Suprapubic skin (tissue), 4 donors: Measurements from ENCODE around the gene PRRX1.

Experiments
- EP300 ChIP-seq: sonication (generic); formaldehyde crosslinking; IDR thresholded peaks from one replicate; pipeline ENCODE4 v1.6.1; 2017; ENCODE audit warnings: antibody characterized with exemption
- POLR2A ChIP-seq, 2 donors: fragments of 450-650 bp; IDR thresholded peaks; one replicate each; pipeline ENCODE4 v1.6.1; 2017; ENCODE audit warnings: antibody characterized with exemption in 2 of 2, mild to moderate bottlenecking in 2 of 2, moderate library complexity in 2 of 2
- POLR2AphosphoS5 ChIP-seq, 3 donors: sonication (generic); formaldehyde crosslinking; IDR thresholded peaks; one replicate each; pipeline ENCODE4 v1.6.1; 2017; ENCODE audit warnings: antibody characterized with exemption in 3 of 3
- TF ChIP-seq, protein P1 (sequence below), 2 donors: fragments of 200-600 bp in 1 of 2; fragments of 450-650 bp in 1 of 2; sonication (generic) in 1 of 2; IDR thresholded peaks; one replicate each; pipeline ENCODE4 v1.5.1; 2016 to 2019; ENCODE audit warnings: antibody characterized with exemption in 2 of 2, mild to moderate bottlenecking in 1 of 2, moderate library complexity in 1 of 2

DNA sequence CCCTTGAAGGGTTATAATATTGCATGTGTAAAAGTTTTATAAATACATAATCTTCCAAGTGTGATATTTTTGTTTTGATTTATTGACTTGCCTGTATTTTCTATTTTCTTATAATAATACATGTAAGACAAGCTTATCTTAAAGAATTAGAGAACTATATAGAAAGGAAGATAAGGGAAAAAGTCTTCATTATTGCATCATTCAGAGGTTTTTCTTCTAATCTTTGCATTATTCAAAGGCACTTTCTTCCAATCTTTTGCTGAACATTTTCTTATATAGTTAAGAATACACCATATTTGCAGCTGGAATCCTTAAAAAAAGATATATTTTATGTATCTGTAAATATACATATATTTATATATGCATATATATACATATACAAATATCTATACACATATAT is 33.4 kb downstream of the PRRX1 start:
- TF ChIP-seq, protein P1, sequence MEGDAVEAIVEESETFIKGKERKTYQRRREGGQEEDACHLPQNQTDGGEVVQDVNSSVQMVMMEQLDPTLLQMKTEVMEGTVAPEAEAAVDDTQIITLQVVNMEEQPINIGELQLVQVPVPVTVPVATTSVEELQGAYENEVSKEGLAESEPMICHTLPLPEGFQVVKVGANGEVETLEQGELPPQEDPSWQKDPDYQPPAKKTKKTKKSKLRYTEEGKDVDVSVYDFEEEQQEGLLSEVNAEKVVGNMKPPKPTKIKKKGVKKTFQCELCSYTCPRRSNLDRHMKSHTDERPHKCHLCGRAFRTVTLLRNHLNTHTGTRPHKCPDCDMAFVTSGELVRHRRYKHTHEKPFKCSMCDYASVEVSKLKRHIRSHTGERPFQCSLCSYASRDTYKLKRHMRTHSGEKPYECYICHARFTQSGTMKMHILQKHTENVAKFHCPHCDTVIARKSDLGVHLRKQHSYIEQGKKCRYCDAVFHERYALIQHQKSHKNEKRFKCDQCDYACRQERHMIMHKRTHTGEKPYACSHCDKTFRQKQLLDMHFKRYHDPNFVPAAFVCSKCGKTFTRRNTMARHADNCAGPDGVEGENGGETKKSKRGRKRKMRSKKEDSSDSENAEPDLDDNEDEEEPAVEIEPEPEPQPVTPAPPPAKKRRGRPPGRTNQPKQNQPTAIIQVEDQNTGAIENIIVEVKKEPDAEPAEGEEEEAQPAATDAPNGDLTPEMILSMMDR (IDR thresholded peaks at IDR 0.05): no peak
- TF ChIP-seq POLR2A (IDR thresholded peaks at IDR 0.05): no peak
- no peak for TF ChIP-seq EP300
- TF ChIP-seq POLR2AphosphoS5 (IDR thresholded peaks at IDR 0.05): no peak
